GM21423 (cell line): Measurements from ENCODE around the gene TMEM178A.

Source experiments
- ATAC-seq: cut with Tn5 transposase; IDR thresholded peaks from one replicate; pipeline ENCODE4 v1.9.1; 2021; ENCODE audit warnings: mild to moderate bottlenecking, moderate library complexity; ENCODE audit not compliant: unreplicated experiment

Gene TMEM178A

DNA sequence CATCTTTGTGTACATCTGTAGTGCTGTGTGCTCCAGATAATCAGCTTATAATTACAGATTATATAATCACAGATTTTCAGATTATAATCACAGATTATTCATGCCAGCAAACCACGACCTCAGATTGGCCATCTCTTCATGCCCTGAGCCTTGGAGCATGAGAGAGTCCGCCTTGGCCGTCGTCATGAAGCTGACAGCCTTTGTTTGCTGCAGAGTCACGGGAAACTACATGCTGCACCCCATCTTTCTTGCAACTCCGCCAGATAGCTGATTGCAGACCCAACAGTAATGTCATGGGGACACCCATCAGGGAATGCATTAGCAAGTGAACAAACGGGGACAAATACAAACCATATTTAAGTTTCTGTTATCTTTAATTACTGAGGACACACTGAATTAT lies 7.3 kb downstream of the TMEM178A start:
- ATAC-seq = no peak

DNA sequence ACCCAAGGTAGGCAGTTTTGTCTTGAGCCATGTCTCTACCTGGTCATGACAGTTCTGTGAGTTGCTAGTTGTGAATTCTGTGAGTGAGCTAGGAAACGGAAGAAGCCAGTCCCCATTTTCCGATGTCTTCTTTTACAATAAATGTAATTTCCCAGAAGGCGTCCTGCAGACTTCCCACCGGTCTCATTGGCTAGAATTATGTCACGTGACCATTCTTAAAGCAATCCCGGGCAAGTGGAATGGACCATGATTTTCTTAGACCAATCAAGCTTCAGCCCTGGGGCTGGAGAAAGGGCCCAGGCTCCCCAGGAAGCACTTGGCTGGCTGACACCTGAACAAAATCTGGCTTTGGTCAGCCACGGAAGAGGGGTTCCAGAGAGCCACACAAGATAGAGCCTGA lies 10.6 kb downstream of the TMEM178A start:
- no peak for ATAC-seq

DNA sequence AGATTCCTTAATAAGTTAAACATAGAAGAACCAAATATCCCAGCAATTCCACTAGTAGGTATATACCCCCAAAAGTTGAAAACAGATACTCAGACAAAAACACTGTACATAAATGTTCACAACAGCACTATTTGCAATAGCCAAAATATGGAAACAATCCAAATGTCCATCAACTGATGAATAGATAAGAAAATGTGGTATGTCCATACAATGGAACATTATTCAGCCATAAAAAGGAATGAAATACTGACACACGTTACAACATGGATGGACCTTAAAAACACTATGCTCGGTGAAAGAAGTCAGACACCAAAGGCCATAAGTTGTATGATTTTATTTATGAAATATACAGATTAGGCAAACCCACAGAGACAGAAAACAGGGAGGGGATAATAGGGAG lies 12.5 kb downstream of the TMEM178A start:
- no peak for ATAC-seq

DNA sequence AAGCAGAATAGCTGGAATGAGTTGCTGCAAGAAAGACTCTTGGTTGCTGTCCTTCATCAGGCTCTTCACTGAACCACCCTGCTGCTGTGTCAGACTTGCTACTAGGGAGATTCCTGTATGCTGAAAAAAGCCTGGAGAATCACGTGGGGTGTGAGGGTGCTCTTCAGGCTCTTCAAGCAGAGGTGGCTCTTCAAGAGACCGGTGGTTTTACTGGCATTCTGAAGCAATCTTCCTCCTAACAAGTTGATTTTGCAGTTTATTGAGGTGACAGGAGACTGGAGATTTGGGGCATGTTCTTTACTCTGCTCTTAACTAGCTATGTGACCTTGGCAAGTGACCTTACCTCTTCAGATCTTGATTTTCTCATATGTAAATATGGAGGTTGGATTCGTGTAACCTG lies 14.1 kb downstream of the TMEM178A start:
- ATAC-seq = no peak

DNA sequence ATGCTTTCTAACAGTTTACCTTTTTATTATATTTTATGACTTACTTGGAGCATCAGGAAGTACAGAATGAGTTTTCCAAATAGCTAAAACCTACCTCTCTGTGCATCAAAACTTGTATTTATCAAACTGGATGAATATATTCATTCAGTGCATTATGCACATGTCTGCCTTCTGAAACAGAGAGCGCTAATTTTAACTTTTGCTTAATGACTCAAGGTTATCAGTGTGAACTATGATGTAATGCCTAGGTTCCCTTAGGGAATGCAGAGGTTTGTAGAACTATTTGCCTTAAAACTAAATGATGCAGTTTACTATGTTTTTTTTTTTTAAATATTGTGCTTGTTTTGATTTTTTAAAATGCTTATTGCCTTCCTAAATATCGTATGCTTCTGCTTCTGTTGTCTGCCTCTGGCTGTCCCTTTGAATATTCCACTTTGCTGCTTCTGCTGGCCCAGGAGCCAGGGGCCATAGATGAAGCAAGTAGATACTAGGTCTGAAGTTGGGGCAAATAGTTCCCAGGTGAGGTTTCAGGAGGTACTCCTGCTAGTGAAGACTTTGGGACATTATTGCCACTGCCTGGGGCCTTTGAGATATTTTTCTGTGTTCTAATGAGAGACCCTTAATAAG lies 16.5 kb downstream of the TMEM178A start:
- ATAC-seq = no peak

DNA sequence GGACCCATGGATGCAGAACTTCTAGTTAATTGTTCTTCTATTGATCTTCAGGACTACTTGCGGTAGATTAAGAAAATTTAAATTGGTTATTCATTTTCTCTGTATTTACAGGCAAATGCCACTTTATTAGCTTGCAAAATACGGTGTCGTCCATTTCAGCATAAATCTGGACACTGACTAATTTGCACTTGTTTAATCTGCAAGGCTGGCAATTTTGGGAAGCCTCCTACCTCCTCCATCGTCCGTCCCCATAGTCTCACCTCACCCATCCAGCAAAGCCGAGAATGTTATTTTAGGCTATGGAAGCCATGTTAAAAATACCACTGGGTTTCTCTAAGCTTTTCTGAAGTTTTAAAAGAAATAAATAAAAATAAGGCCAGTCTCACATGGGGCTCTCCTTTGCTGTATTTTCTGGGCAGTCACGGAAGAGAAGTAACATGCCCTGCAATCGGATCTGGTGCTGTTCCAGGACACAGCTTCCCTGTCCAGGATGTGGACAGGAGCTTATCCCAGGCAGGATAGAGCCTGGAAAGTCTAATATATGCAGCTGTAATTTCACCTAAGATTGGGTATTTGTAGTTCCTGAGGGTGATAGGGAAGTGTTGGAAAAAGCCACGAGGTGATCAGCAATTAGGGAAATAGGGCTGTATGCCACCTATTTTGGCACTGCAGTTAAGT lies 17.4 kb downstream of the TMEM178A start:
- ATAC-seq = no peak

DNA sequence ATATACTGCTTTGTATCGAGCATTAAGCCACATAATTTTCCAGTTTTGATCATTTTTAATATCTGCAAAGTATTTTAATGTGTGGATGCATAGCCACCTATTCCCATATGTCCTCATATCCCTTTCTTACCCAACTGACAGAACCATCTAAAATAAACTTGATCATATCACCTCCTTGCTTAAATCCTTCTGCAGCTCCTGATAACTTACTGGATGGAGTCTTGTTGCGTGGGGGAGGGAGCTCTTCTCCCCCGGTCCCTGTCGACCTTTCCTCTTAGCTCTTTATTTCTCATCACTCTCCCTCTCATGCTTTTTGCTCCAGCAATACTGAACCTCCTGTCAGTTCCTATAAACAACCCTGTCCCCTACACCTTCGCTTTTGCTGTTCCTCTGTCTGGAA lies 18.7 kb downstream of the TMEM178A start:
- no peak for ATAC-seq

DNA sequence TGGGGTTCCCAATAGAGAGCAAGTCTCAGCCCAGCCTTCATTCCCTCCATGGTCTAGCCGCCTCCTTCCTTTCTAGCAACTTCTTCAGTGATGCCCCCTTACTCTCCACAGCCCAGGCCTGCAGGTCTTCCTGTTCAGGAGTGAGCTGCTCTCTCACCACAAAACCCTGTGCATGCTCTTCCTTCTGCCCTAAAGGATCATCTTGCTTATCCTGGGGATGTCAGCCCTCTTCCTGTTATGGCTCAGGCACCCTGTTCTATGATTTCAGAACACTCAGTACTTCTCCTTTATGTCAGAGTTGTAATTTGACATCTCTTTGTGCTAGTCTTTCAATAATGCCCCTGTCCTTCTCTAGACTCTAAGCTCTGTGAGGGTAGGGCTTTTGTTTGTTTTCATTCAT lies 19.4 kb downstream of the TMEM178A start:
- no peak for ATAC-seq

DNA sequence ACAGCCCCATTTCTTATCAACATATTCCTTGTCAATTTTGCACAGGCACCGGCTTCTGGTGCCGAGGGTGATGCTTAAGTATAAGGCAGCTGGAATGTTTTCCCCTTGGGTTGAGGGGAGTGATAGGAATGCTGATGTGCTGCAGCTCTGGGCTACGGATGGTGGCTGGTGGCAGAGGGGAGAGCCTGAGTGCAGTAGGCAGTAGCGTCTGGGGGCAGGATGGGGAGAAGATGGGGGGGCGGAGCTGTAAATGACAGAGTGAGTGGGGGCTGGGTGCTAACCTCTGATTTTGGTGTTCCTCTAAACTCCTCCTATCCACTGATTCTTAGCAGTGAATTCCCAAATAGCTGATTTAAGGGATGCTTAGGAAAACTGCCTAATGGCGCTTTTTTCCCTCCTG lies 20.7 kb downstream of the TMEM178A start:
- ATAC-seq = no peak

DNA sequence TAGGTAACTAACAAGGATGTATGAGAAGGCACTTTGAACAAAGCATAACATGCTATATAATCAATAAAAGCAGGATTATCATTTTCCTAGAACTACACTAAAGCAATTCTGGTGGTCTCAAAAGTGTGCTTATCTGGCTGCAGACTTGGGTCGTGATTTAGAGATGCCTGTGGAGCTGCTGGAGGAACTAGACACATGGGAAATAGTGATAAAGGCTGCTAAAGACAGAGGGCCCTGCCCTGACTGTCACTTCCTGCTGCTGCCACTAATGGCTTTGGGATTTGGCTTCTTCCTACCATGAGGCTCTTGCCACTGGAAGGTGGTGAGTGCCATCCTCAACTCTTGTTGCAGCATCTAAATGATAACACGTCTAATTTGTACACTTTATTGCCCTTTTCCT lies 22.5 kb downstream of the TMEM178A start:
- ATAC-seq = no peak

DNA sequence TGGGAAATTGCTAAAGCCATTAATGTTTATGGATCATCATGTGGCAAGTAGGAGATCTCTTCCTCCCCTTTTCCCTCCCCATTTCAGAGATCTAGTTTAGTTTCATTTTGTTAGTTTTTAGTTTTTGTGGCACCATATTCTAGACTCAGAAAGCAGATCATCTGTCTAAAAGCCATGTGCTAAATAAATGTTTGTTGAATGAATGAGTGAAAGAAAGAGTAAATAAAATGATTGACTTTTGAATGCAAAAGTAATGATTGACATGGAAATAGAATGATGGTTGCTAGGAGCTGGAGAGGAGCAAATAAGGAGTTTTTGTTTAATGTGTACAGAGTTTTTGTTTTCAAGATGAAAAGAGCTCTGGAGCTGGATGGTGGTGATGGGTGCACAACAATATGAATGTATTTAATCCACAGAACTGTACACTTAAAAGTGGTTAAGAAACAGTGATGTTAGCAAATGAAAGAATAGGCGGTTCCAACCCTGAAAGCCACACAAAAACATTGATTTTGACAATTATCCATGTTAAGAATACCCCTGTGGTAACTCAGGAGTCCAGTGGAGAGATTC lies 23.6 kb downstream of the TMEM178A start:
- ATAC-seq = no peak

DNA sequence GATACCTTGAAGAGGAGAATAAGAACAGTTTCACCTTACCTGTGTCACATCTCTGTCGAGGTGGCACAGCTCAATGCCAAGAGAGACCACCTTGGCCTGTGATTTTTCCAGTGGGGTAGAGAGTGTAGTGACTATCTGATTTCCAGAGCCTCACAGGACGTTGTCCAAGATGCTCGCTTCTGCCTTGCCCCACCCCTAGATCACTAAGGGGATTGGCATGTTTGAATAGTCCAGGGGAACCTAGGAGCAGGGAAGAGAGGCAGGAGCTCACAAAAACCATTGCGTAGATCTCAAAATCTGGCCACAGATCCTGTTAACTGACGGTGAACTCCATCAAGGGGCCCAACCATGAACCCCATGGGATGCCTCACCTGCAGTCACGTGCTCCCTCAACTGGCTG lies 24.2 kb downstream of the TMEM178A start:
- ATAC-seq = no peak

DNA sequence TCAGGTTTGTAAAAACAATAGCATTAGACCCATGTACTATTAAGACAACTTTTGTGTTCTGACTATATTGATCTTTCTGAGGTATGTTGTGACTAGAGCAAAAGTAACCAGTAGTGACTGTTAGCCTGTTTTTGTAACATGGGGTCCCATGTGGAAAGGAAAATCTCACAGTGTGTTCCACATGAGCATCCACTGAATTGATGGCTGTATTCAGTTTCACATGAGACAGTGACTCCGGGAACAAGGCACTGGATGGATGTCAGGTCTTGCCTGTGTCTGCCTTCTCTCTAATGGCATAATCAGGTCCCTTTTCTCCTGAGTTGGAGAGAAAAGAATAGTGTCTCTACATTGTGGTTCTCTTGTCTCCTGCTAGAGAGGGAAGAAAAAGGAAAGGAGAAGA lies 27.5 kb downstream of the TMEM178A start:
- no peak for ATAC-seq

DNA sequence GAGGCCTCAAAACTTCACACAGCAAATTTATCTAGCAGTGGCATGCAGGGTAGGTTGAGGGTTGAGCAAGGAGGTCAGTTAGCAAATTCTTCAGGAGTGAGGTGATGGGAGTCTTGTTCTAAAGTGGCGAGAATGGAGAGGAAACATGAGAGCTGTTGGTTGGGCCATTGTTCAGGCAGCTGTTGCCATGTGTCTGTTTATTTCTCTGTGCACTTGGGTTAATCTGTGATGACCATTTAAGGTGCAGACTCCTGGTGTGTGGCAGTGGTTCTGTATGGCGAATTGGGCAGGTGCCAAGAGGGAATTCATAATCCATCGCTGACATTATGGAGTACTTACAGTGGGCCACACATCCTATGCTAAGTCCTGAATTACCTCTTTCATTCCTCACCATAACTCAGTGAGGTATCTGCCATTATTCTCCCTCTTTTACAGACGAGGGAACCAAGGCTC lies 30.4 kb downstream of the TMEM178A start:
- no peak for ATAC-seq

DNA sequence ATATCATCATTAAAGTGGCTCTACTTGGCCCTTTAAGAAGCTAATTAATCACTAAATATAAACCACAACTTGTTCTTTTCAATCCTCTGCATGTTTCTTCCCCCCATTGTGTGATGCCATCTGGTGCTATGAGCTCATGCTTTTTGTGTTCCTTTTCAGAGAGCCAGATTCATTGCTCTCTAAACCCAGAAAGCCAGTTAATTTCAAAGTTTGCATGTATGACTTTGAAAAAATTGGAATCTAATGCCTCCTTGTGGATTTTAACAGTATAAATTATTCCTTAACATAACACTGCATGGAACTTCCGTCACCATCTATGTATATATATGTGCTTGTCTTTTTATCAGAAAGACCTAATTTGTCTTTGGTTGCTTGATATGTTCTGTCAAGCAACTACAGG lies 31.1 kb downstream of the TMEM178A start:
- no peak for ATAC-seq

DNA sequence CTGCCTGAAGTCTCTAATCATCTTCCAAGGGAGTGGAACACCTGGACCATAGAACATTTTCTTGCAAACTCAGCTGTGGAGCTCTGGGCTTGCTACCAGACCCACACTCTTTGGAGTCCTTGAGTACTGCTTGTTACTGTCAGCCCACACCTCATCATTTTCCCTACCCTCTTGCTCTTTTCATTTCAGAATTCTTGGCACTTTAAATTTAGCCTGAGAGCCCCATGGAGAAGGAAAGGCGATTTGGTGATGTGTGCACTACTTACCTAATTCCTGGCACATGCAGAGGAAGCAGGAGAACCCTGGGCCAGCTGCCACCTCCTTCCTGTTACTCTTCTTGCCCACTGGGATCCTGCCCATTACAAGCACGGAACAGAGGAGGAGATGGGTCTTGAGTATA lies 31.7 kb downstream of the TMEM178A start:
- no peak for ATAC-seq

DNA sequence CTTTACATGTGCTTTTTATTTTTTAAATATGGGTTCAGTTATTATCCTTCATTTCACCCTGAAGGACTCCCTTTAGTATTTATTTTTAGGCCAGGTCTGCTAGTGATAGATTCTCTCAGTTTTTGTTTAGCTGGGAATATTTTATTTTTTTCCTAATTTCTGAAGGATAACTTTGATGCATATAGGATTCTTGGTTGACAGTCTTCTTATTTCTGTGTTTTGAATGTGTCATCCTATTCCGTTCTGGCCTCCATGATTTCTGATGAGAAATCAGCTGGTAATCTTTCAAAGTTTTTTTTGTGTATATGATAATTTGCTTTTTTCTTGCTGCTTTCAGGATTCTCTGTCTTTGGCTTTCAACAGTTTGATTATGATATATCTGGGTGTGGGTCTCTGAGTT lies 35.4 kb downstream of the TMEM178A start:
- no peak for ATAC-seq

DNA sequence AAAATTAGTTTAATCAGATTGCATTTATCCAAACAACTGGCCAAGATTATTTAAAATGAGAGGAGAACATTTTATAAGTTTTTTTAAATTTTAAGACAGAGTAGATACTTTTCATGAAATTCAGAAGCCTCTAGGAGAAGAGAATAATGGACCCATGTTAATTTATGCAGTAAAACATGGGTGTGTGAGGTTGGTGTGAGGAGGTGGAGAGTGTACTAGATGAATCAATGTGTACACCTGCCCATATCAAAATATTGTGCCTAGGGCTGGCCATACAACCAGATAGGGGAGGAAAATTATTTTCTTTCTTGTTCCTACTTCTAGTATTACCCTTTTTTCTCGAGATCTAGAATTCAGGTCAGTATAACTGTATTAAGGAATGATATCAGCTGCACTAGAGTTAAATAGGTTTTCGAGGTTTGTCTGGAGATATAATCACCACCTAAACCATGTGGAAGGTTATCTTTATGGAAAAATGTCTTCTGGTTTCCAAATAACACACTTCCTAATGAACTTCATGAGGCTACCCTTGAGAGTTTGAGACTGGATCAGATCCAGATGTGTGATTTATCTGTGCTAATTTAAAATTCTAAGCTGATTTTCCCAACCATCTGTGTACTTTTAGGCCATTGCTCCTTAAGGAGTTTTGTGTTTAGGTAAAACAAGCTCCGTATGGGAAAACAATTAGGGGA lies 37.6 kb downstream of the TMEM178A start:
- ATAC-seq = no peak

DNA sequence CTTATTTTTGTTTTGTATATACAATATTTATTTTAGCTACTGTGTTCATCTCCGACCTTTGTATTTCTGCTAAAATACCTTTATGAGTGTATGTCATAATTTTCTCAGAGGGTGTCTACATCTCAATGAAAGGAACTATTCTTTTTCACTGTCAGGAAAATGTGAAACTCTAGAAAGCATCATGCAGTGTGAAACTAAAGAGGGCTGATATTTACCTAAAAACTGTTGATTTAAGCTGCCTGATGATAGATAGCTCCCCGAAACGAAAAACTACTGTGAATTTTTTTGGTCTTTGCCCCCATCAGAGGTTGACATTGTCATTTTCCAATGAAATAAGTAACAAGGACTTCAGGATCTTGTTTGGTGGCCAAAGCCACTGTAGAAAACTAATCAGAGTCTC lies 38.8 kb downstream of the TMEM178A start:
- ATAC-seq = no peak

DNA sequence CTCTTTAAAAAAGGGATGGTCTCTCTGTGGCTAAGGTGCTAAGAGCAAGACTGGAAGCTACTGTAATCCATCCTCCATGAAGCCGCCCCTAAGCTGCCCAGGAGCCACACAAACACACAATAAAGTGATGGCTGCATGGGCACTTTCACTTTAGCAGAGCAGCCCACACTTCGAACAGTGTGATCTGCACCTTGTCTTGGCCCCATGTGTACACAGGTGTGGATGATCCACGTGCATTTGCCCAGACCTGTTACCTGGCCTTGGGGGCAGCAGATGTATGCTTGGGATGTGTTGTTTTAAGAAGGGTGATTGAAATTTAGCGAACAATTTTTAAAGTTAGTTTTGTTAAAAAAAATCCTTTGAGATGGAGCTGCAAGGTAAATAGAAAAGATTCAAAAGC lies 39.9 kb downstream of the TMEM178A start:
- no peak for ATAC-seq

DNA sequence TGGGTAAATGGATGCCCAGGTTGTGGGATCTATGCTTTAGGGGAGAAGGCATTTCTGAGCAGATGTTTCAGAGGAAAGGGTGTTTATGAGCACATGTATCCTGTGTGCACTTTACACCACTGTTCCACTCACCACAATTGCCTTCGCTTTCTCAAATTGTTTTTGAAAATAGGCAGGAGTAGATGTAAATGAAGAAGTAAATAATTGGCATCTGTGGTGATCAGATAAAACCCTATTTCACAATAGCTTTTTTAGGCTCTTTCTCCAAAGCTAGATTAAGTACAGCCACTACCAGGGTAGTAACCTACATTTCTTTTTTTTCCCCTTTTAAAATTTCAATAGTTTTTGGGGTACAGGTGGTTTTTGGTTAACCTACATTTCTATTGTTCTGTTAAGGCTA lies 40.6 kb downstream of the TMEM178A start:
- ATAC-seq = no peak

DNA sequence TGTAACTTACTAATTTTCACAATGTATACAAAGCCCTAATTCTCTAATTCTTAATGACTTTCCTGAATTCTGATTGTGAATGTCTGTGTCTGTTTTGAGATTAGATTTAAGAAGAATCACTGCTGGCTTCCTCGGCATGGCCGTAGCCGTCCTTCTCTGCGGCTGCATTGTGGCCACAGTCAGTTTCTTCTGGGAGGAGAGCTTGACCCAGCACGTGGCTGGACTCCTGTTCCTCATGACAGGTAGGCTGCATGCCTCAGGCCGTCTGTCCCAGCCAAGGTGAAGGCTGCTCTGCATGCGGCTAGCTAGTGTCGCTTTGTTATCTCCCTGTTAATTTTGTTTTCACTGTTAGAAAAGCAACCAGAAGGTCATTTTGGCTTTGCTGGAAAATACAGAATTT lies 41.2 kb downstream of the TMEM178A start:
- ATAC-seq = no peak
